Measurements from ENCODE around the gene MRPS6. TPM values are rescaled to one million over a fixed set of nuclear protein-coding genes. Genes with fewer than 3 reads are reported as not detected.

The MRPS6 gene
- total and polyA plus RNA-seq, 2 of the 4 experiments (the other 2 are of a cell fraction) = 7.5 to 35.1 TPM

- H3K4ac ChIP-seq (ENCODE audit: low read depth, low read length) = no peak overlapping the region
- H3K14ac ChIP-seq (replicated peaks; ENCODE audit: low read depth, low read length) = no peak overlapping the region
- H3K9me1 ChIP-seq (ENCODE audit: insufficient read depth, low read length) = no peaks in the 10 kb centered on the region
- no peak overlapping the region for H3K4me3 ChIP-seq (ENCODE audit: insufficient read depth, low read depth, low read length)
- H3K4me2 ChIP-seq (ENCODE audit: low read depth, low read length) = no peak overlapping the region
- H2AK9ac ChIP-seq (replicated peaks; ENCODE audit: low read depth, low read length, poor library complexity) = no peak overlapping the region
- no peak overlapping the region for H2BK5ac ChIP-seq (ENCODE audit: low read depth, low read length, poor library complexity, severe bottlenecking)
- no peaks in the 10 kb centered on the region; the same call in 1 of the 2 replicates for H3K9me3 ChIP-seq (ENCODE audit: control insufficient read depth, insufficient read depth, low read length)
- H4K20me1 ChIP-seq (ENCODE audit: insufficient read depth, low read length) = no peaks in the 10 kb centered on the region
- no peak overlapping the region for H3K9ac ChIP-seq (ENCODE audit: low read depth, low read length)
- H4K5ac ChIP-seq (ENCODE audit: low read depth, low read length) = no peak overlapping the region
- H2BK20ac ChIP-seq (ENCODE audit: low read depth, low read length) = no peak overlapping the region
- H3K56ac ChIP-seq (ENCODE audit: extremely low read depth, insufficient read depth, low read length) = no peak overlapping the region
- no peak overlapping the region for H3K23ac ChIP-seq (ENCODE audit: low read depth, low read length)
- no TSS peak for BruUV-seq (replicated peaks)
- no peak overlapping the region for H2BK120ac ChIP-seq (ENCODE audit: low read depth, low read length)
- no peak overlapping the region for H2AK5ac ChIP-seq (ENCODE audit: low read depth, low read length)
- WGBS, 2 experiments (ENCODE audit: extremely low coverage in 2 of 2, insufficient read length in 1 of 2) = no CpG with 5 or more reads among the region's 8 CpGs
- H3K18ac ChIP-seq (ENCODE audit: low read depth, low read length) = no peak overlapping the region
- H3K27ac ChIP-seq (ENCODE audit: insufficient read depth, low read length) = no peak overlapping the region
- ATAC-seq (ENCODE audit: low read depth) (no peak), DNase-seq (no peak)
- dilution Hi-C loops (cut with HindIII; ENCODE audit: low sequenced_read_pairs, unreplicated experiment) = no loop called here
- H2BK15ac ChIP-seq (ENCODE audit: low read depth, low read length) = no peak overlapping the region
- no peak overlapping the region for H4K91ac ChIP-seq (ENCODE audit: insufficient read depth, low read depth, low read length)
- H4K8ac ChIP-seq (ENCODE audit: low read depth in 2 of 2, low read length in 2 of 2) = no peak overlapping the region
- H3K27me3 ChIP-seq (ENCODE audit: control insufficient read depth, insufficient read depth, low read length) = peaks cover 15% of the 10 kb centered on the region; the same call in 1 of the 2 replicates
- H3K79me1 ChIP-seq (ENCODE audit: low read depth in 1 of 2, low read length in 2 of 2) = no peaks in the 10 kb centered on the region
- intact Hi-C loops (cut with micrococcal nuclease) = no loop called here
- no peaks in the 10 kb centered on the region for H3K4me1 ChIP-seq (ENCODE audit: control insufficient read depth, insufficient read depth, low read length)
- H3K36me3 ChIP-seq (ENCODE audit: control insufficient read depth, insufficient read depth, low read length) = no peaks in the 10 kb centered on the region
- H2AFZ ChIP-seq (replicated peaks; ENCODE audit: low read length, poor library complexity) = no peak overlapping the region
- ChIA-PET POLR2A (ENCODE audit: unreplicated experiment) (no interaction called here), CTCF (no interaction called here)
- TF ChIP-seq RFX5 (IDR thresholded peaks at IDR 0.05; ENCODE audit: low read depth, low read length) (no peak), ELK1 (IDR thresholded peaks at IDR 0.05; ENCODE audit: borderline replicate concordance, low read depth, low read length) (no peak), NFE2L2 (IDR thresholded peaks at IDR 0.05; ENCODE audit: low read depth, low read length) (no peak), BHLHE40 (IDR thresholded peaks at IDR 0.05; ENCODE audit: low read depth, low read length) (no peak), CHD1 (IDR thresholded peaks at IDR 0.05; ENCODE audit: low read depth, low read length) (no peak), MXI1 (IDR thresholded peaks at IDR 0.05; ENCODE audit: borderline replicate concordance, low read depth, low read length) (no peak), SMC3 (IDR thresholded peaks at IDR 0.05; ENCODE audit: low read depth, low read length) (no peak), POLR2A (IDR thresholded peaks at IDR 0.05; ENCODE audit: low read depth, low read length) (no peak), RCOR1 (IDR thresholded peaks at IDR 0.05; ENCODE audit: insufficient replicate concordance, low read length) (no peak)
- TF ChIP-seq, protein P1, sequence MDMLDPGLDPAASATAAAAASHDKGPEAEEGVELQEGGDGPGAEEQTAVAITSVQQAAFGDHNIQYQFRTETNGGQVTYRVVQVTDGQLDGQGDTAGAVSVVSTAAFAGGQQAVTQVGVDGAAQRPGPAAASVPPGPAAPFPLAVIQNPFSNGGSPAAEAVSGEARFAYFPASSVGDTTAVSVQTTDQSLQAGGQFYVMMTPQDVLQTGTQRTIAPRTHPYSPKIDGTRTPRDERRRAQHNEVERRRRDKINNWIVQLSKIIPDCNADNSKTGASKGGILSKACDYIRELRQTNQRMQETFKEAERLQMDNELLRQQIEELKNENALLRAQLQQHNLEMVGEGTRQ (IDR thresholded peaks at IDR 0.05; ENCODE audit: low read depth, low read length) = no peak
- TF ChIP-seq, protein P2, sequence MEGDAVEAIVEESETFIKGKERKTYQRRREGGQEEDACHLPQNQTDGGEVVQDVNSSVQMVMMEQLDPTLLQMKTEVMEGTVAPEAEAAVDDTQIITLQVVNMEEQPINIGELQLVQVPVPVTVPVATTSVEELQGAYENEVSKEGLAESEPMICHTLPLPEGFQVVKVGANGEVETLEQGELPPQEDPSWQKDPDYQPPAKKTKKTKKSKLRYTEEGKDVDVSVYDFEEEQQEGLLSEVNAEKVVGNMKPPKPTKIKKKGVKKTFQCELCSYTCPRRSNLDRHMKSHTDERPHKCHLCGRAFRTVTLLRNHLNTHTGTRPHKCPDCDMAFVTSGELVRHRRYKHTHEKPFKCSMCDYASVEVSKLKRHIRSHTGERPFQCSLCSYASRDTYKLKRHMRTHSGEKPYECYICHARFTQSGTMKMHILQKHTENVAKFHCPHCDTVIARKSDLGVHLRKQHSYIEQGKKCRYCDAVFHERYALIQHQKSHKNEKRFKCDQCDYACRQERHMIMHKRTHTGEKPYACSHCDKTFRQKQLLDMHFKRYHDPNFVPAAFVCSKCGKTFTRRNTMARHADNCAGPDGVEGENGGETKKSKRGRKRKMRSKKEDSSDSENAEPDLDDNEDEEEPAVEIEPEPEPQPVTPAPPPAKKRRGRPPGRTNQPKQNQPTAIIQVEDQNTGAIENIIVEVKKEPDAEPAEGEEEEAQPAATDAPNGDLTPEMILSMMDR (conservative IDR thresholded peaks at IDR 0.05; ENCODE audit: low read depth, low read length) = no peak
- in situ Hi-C loops (cut with MboI; ENCODE audit: low sequenced_read_pairs) = no loop called here
These were observed 108.2 kb downstream of the MRPS6 start for GRCh38 chr21:34181431-34182039.
